Glutamatergic neuron (in vitro differentiated cells): ENCODE results near the gene RPL13A. TPM values are rescaled to one million over a fixed set of nuclear protein-coding genes. Genes with fewer than 3 reads are reported as not detected.

Source experiments
- DNase-seq: peaks from one replicate; pipeline ENCODE4 v3.0.0; 2022
- H3K27ac Mint-ChIP-seq: one replicate; pipeline ENCODE4 v1.8.0; 2020; ENCODE audit warnings: mild to moderate bottlenecking, mixed read lengths, inconsistent platforms; ENCODE audit not compliant: unreplicated experiment
- H3K27me3 Mint-ChIP-seq: one replicate; pipeline ENCODE4 v1.8.0; 2020; ENCODE audit warnings: mild to moderate bottlenecking, moderate library complexity, mixed read lengths, inconsistent platforms; ENCODE audit not compliant: unreplicated experiment
- H3K36me3 Mint-ChIP-seq: one replicate; pipeline ENCODE4 v1.8.0; 2020; ENCODE audit warnings: mild to moderate bottlenecking, mixed read lengths, inconsistent platforms; ENCODE audit not compliant: unreplicated experiment
- H3K4me1 Mint-ChIP-seq: one replicate; pipeline ENCODE4 v1.8.0; 2020; ENCODE audit warnings: mild to moderate bottlenecking, low read depth, mixed read lengths, inconsistent platforms; ENCODE audit not compliant: unreplicated experiment
- H3K4me3 Mint-ChIP-seq: one replicate; pipeline ENCODE4 v1.8.0; 2020; ENCODE audit warnings: mild to moderate bottlenecking, mixed read lengths, inconsistent platforms; ENCODE audit not compliant: unreplicated experiment
- H3K9me3 Mint-ChIP-seq: one replicate; pipeline ENCODE4 v1.8.0; 2020; ENCODE audit warnings: mild to moderate bottlenecking, moderate library complexity, mixed read lengths, inconsistent platforms; ENCODE audit not compliant: unreplicated experiment
- CTCF ChIP-seq: fragments of 200-600 bp; sonication (generic); IDR thresholded peaks from one replicate; pipeline ENCODE4 v1.5.0; 2021; ENCODE audit not compliant: partially characterized antibody, unreplicated experiment
- microRNA-seq: library from miRNA; unstranded; fragments of <30 nt; microRNA quantifications from one replicate; pipeline ENCODE4, GENCODE V29; 2020; ENCODE audit not compliant: unreplicated experiment
- total RNA-seq: library from RNA; stranded (reverse); fragmentation: NEBNext Ultra II Directional; extraction: Animal tissue kit (Norgen Biotek cat#: 25700); gene quantifications from one replicate; pipeline ENCODE4 v1.2.1, GENCODE V29; 2021; ENCODE audit not compliant: unreplicated experiment

The RPL13A gene
- total RNA-seq, 1 donor from 2014 or later, result 1,648 TPM

- peaks cover 10% of the 10 kb centered on the region for H3K27me3 Mint-ChIP-seq
- no peaks in the 10 kb centered on the region for H3K36me3 Mint-ChIP-seq
- peaks cover 2% of the 10 kb centered on the region for H3K4me1 Mint-ChIP-seq
- H3K27ac Mint-ChIP-seq, result no peak overlapping the region
- no peak for DNase-seq
- peak overlapping the region; percentile 90 for H3K4me3 Mint-ChIP-seq
- H3K9me3 Mint-ChIP-seq, result peaks cover 8% of the 10 kb centered on the region
- TF ChIP-seq CTCF, result no peak
These were observed 47.4 kb downstream of the RPL13A start for GRCh38 chr19:49534632-49535385.

GRCh38 chr19:49536921-49537462 lies 49.6 kb downstream of the RPL13A start:
- peaks cover 10% of the 10 kb centered on the region for H3K27me3 Mint-ChIP-seq
- no peak overlapping the region for H3K4me3 Mint-ChIP-seq
- no peak for TF ChIP-seq CTCF
- H3K4me1 Mint-ChIP-seq, result peaks cover 2% of the 10 kb centered on the region
- peaks cover 8% of the 10 kb centered on the region for H3K9me3 Mint-ChIP-seq
- H3K36me3 Mint-ChIP-seq, result no peaks in the 10 kb centered on the region
- DNase-seq, result no peak
- no peak overlapping the region for H3K27ac Mint-ChIP-seq

GRCh38 chr19:49538643-49539042 lies 51.2 kb downstream of the RPL13A start:
- H3K9me3 Mint-ChIP-seq, result peaks cover 4% of the 10 kb centered on the region
- no peaks in the 10 kb centered on the region for H3K36me3 Mint-ChIP-seq
- DNase-seq, result no peak
- H3K4me3 Mint-ChIP-seq, result no peak overlapping the region
- peaks cover 8% of the 10 kb centered on the region for H3K27me3 Mint-ChIP-seq
- no peak overlapping the region for H3K27ac Mint-ChIP-seq
- H3K4me1 Mint-ChIP-seq, result peaks cover 2% of the 10 kb centered on the region
- TF ChIP-seq CTCF, result no peak

GRCh38 chr19:49539192-49539952 lies 52.0 kb downstream of the RPL13A start:
- Mint-ChIP-seq H3K4me1 (peaks cover 1% of the 10 kb centered on the region), H3K27ac (no peak overlapping the region), H3K27me3 (peaks cover 7% of the 10 kb centered on the region), H3K36me3 (no peaks in the 10 kb centered on the region), H3K4me3 (no peak overlapping the region), H3K9me3 (peaks cover 3% of the 10 kb centered on the region)
- no peak for TF ChIP-seq CTCF
- DNase-seq, result no peak

Small RNA genes lying within 50 kb of the gene (microRNA-seq; reads per million reads assigned to microRNA genes)
- 7.3 reads per million, percentile 40 among the genes with 10 or more reads in this experiment for gene MIR150

Other genes starting within 250 kb of the RPL13A start
- gene SLC6A16, start 162.4 kb upstream of the RPL13A start, total RNA-seq, result 6.6 TPM
- not detected for gene CD37, start 152.2 kb upstream of the RPL13A start, total RNA-seq
- gene TEAD2, start 125.2 kb upstream of the RPL13A start, total RNA-seq, result 140 TPM
- gene DKKL1, start 123.7 kb upstream of the RPL13A start, total RNA-seq, result 2.8 TPM
- gene KASH5, start 99.4 kb upstream of the RPL13A start, total RNA-seq, result 0.49 TPM
- gene PTH2, start 64.2 kb upstream of the RPL13A start, total RNA-seq, result 2.5 TPM
- 0.88 TPM for gene GFY, start 62.2 kb upstream of the RPL13A start, total RNA-seq
- gene SLC17A7, start 46.1 kb upstream of the RPL13A start, total RNA-seq, result 188 TPM
- gene PIH1D1, start 35.8 kb upstream of the RPL13A start, total RNA-seq, result 104 TPM
- 28.6 TPM for gene ALDH16A1, start 34.4 kb upstream of the RPL13A start, total RNA-seq
- gene FLT3LG, start 13.4 kb upstream of the RPL13A start, total RNA-seq, result 13.1 TPM
- 1,862 TPM for gene RPS11, start 8.8 kb downstream of the RPL13A start, total RNA-seq
- gene FCGRT, start 25.1 kb downstream of the RPL13A start, total RNA-seq, result 8.9 TPM
- 2.5 TPM for gene RCN3, start 40.4 kb downstream of the RPL13A start, total RNA-seq
- gene NOSIP, start 92.9 kb downstream of the RPL13A start, total RNA-seq, result 94.4 TPM
- gene PRRG2, start 93.7 kb downstream of the RPL13A start, total RNA-seq, result 0.29 TPM
- 39.2 TPM for gene PRR12, start 103.6 kb downstream of the RPL13A start, total RNA-seq
- gene RRAS, start 152.5 kb downstream of the RPL13A start, total RNA-seq, result 4.7 TPM
- gene SCAF1, start 154.6 kb downstream of the RPL13A start, total RNA-seq, result 84.4 TPM
- gene IRF3, start 178.2 kb downstream of the RPL13A start, total RNA-seq, result 40.1 TPM
- gene BCL2L12, start 178.3 kb downstream of the RPL13A start, total RNA-seq, result 7.5 TPM
- 177 TPM for gene PRMT1, start 189.7 kb downstream of the RPL13A start, total RNA-seq
- 3.2 TPM for gene ADM5, start 202.0 kb downstream of the RPL13A start, total RNA-seq
- gene CPT1C, start 203.5 kb downstream of the RPL13A start, total RNA-seq, result 133 TPM